ENCODE data around the gene CFAP69. TPM values are rescaled to one million over a fixed set of nuclear protein-coding genes. Genes with fewer than 3 reads are reported as not detected.

The CFAP69 gene
- total RNA-seq, 6 experiments from 2014 or later: 0.71 to 2.4 (median 1.2) TPM

DNA sequence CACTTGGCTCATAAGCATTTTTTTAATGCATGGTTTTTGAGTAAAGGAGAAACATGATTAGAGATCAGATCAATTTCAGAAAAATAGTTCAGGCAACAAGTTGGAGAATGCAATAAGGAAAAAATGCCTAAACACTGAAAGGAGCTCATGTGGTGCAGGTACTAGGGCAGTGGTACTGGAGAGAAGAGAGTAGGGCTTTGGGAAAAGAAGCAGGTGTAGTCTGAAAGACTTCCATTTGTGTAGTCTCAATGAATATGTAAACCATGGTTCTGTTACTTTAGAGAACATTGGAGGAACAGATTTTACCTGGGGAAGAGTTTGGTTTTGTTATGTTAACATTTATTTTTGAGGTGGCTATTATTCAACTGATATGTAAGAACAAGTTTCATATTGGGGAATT is 107.0 kb downstream of the CFAP69 start:
- Mint-ChIP-seq H3K4me1 (ENCODE audit: low read depth) (peaks cover 15% of the 10 kb centered on the region), H3K36me3 (ENCODE audit: low read depth) (peaks cover 69% of the 10 kb centered on the region), H3K9me3 (peaks cover 11% of the 10 kb centered on the region), H3K27ac (no peak overlapping the region), H3K27me3 (ENCODE audit: insufficient read depth) (no peaks in the 10 kb centered on the region), H3K4me3 (no peak overlapping the region)
- TF ChIP-seq, protein P1, sequence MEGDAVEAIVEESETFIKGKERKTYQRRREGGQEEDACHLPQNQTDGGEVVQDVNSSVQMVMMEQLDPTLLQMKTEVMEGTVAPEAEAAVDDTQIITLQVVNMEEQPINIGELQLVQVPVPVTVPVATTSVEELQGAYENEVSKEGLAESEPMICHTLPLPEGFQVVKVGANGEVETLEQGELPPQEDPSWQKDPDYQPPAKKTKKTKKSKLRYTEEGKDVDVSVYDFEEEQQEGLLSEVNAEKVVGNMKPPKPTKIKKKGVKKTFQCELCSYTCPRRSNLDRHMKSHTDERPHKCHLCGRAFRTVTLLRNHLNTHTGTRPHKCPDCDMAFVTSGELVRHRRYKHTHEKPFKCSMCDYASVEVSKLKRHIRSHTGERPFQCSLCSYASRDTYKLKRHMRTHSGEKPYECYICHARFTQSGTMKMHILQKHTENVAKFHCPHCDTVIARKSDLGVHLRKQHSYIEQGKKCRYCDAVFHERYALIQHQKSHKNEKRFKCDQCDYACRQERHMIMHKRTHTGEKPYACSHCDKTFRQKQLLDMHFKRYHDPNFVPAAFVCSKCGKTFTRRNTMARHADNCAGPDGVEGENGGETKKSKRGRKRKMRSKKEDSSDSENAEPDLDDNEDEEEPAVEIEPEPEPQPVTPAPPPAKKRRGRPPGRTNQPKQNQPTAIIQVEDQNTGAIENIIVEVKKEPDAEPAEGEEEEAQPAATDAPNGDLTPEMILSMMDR (IDR thresholded peaks at IDR 0.05): no peak
- DNase-seq: no peak

Other genes starting within 250 kb of the CFAP69 start
- 10 to 100 TPM; 19.6 to 67.4 (median 65.7) TPM for gene STEAP1, start 90.7 kb upstream of the CFAP69 start, total RNA-seq (2021; fragmentation: NEBNext Ultra II Directional; extraction: Animal tissue kit (Norgen Biotek cat#: 25700))
- gene STEAP2, start 33.4 kb upstream of the CFAP69 start, total RNA-seq (2021; fragmentation: NEBNext Ultra II Directional; extraction: Animal tissue kit (Norgen Biotek cat#: 25700)): 10 to 100 TPM; 11.0 to 18.1 (median 14.9) TPM
- not detected for gene FAM237B, start 76.1 kb downstream of the CFAP69 start, total RNA-seq (2021; fragmentation: NEBNext Ultra II Directional; extraction: Animal tissue kit (Norgen Biotek cat#: 25700))
- 10 to 100 TPM; 19.9 to 27.2 (median 23.3) TPM for gene GTPBP10, start 101.5 kb downstream of the CFAP69 start, total RNA-seq (2021; fragmentation: NEBNext Ultra II Directional; extraction: Animal tissue kit (Norgen Biotek cat#: 25700))
- 10 to 100 TPM; 36.6 to 42.0 (median 38.5) TPM for gene CLDN12, start 158.3 kb downstream of the CFAP69 start, total RNA-seq (2021; fragmentation: NEBNext Ultra II Directional; extraction: Animal tissue kit (Norgen Biotek cat#: 25700))
- gene PTTG1IP2, start 224.5 kb downstream of the CFAP69 start, total RNA-seq (2021; fragmentation: NEBNext Ultra II Directional; extraction: Animal tissue kit (Norgen Biotek cat#: 25700)): not detected